ENCODE data around the gene CLMN.

CLMN gene

GRCh38 chr14:95320078-95320895 lies 579 bp upstream of the CLMN start:
- no peak for DNase-seq (ENCODE audit: low read depth)

DNA sequence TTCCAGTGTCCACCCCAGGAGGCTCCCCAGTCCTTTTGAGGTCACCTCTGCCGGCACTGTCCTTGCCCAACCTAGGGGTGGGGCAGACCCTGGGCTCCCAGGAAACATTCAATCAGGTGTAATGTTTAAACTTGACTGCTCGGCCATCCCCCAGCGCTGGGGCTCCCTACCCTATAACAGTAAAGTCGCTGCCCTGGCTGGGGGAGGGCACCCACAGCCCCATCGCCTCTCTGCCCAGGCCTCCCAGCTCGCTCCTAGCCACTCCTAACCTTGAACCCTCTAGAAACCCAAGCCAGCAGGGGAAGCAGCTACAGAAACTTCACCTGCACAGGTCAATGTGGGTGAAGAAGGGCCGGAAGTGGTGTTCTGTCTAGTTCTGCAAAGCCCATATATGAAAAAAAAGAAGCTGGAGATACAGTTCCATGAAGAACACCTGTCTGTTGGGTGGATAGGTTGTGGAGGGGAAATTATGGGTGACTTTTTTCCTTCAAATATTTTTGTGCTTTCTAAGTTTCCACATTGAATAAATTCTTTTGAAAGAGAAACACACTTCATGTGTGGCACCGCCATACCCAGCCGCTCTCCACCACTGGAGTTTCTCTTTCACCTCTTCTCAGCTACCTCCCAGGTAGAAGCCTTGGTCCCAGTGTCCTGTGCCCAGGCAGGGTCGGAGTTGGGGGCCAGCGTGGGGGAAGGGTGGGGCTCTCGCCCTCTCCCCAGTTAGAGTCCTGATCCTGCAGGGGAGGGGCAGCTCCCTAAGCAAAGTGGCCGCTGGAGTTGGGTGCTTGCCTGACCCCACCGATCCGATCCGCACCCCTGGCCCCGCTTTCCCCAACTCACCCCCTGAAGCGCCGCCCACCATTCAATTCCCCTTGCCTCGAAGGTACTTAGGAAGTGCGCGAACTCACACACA lies 1.1 kb downstream of the CLMN start:
- no peak for DNase-seq (ENCODE audit: low read depth)

DNA sequence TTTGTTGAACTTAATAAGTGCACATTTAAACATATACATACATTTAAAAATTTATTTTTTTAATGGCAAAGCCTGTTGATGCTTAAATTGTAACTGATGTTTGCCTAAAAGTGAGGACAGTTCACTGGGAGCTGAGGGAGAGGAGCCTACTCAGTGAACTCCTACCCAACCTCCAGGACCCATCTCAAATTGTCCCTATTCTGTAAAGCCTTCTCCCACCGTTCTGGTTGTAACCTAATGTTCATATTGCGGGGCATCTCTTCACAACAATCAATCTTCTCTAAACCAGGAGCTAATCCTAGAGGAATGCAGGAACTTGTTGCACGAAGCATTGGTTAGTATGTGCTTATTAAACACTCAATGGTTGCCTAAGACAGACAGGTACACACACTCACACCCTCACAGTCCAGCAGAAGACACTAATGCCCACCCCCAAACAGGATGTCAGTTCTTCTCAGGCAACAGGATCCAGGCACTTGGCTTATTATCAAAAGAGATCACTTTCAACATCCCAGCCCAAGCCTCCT lies 1.8 kb downstream of the CLMN start:
- no peak for DNase-seq (ENCODE audit: low read depth)

DNA sequence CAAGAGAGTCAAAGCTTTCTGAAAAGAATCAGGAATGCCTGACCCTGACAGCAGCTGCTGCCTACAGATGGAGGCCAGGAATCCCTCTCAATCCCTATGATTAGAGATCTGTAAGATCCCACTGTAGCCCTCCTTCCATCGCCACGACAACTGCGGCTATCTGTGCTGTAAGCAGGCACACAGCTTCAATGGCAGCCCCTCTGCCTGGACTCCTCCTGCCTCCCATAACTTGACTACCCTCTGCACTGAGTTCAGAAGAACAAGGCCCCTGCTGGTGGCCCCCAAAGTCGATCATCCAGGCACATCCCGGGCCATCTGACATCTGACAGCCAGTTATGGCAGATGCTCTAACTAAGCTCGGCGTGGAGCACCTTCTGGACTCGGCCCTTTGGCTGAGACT lies 2.9 kb downstream of the CLMN start:
- DNase-seq (ENCODE audit: low read depth): no peak

DNA sequence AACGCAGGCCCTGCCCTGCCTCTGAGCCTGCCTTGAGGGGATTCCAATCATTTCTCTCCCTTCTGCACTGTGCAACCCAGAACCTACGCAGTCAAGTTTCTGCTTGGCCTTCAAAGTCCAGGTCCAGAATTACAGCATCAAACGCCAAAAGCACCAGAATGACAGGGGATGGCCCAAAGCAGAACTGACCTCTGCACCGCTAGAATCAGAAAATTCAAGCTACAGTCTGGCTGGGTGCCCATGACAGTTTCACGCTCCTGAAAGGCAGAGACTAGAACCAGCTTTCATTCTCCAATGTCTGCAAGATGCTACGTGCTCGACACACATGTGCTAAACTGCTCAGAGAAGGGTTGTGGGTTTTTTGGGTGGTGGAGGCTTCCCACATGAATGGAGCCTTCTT lies 4.1 kb downstream of the CLMN start:
- no peak for DNase-seq (ENCODE audit: low read depth)

- no peak for DNase-seq (ENCODE audit: low read depth)
Measured at GRCh38 chr14:95315156-95315555, 4.6 kb downstream of the CLMN start.

GRCh38 chr14:95314609-95315008 lies 5.1 kb downstream of the CLMN start:
- no peak for DNase-seq (ENCODE audit: low read depth)

DNA sequence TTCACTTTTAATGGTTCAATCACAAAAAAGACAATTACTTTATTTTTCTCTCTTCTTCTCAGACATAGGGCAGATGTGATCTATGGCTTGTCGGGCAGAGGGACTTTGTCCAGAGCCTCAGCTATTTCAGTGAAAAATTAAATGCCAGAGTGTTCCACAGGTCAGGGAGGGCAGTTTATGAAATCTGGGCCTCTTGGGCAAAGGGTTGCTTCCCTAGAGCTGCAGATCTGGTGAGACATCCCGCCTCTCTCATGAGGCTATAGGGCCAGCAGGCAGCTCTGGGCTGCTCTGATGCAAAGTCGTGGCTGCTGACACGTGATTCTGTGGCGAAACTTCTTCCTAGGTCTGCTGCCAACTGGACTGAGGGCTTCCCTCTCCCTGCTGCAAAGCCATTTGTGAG lies 6.0 kb downstream of the CLMN start:
- no peak for DNase-seq (ENCODE audit: low read depth)

DNA sequence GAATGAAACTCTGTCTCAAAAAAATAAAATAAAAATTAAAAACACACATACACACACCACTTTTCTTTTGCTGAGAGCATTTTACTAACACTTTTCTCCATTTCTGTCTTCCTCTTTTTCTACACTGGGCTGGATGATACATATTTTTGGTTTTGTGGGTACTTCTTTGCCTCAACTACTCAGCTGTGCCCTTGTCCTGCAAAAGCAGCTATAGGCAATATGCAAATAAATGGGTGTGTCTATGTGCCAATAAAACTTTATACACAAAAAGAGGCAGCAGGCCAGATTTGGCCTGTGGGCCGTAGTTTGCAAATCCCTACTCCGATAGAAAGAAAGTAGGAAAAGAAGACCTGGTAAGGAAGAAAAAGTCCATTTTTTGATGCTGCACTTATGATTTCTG lies 6.5 kb downstream of the CLMN start:
- DNase-seq (ENCODE audit: low read depth): no peak

GRCh38 chr14:95312311-95312710 lies 7.4 kb downstream of the CLMN start:
- no peak for DNase-seq (ENCODE audit: low read depth)

DNA sequence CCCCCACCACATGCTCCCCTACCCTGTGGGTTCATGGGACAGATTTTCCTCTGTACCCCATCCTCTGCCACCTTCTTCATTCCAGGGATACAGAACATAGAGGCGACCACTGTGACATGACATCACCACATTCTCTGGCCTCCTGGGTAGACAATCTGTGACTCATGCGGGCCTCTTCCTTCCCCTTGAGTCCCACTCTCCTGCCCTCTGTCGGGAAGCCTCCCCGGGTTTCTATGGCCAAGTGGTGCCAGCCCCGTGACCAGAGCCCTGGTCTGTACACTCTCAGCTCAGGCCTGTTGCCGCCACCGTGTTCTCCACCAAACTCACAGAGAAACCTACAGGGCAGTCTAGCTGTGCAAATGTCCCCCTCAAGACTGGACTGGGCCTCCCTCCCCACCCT lies 8.0 kb downstream of the CLMN start:
- no peak for DNase-seq (ENCODE audit: low read depth)

GRCh38 chr14:95310635-95311380 lies 8.9 kb downstream of the CLMN start:
- DNase-seq (ENCODE audit: low read depth): no peak

DNA sequence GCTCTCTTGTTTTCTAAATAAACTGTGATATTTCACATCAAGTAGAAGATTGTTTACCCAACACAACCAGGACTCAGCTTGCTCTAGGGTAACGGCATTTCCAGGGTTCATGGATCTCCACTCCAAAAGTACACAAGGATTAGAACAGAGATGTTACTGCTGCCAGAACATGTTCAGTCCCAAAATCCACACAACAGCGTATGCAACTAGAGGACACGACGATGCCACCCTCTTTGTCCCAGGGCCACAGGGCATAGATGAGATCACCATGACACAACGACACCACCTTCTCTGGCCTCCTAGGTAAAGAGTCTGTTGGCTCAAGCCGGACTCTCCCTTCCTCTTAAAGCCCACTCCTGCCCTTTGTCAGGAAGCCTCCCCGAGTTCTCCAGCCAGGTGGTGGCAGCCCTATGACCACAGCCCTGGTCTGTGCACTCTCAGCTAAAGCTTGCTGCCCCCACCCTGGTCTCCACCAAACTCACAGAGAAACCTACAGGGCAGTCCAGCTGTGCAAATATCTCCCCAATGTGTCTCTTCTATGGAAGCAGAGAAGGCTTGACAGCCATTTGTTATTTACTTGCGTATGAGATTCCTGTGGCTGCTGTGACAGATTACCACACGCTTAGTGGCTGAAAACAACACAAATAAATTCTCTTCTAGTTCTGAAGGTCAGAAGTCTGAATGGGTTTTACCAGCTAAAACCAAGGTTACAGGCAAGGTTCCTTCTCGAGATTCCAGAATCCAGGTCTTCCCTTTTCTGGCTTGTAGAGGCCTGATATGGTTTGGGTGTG lies 10.3 kb downstream of the CLMN start:
- DNase-seq (ENCODE audit: low read depth): no peak

DNA sequence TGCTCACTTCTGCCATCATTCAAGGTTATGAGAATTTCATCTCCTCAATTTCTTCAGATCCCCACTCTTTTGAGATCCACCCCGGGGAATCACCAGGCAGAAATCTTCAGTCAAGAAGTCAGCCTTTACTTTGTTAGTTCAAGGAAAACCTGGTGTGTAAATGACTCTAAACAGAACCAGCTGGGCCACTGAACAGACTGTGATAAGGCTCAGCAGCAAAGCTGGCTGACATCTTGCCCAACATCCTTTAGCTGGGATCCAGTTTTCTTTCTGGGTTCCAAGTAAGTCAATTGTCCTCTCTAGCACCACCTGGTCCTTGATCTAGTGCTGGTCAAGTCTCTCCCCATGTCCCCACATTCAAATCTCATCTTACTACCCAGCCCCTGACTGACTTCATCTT lies 11.6 kb downstream of the CLMN start:
- no peak for DNase-seq (ENCODE audit: low read depth)

DNA sequence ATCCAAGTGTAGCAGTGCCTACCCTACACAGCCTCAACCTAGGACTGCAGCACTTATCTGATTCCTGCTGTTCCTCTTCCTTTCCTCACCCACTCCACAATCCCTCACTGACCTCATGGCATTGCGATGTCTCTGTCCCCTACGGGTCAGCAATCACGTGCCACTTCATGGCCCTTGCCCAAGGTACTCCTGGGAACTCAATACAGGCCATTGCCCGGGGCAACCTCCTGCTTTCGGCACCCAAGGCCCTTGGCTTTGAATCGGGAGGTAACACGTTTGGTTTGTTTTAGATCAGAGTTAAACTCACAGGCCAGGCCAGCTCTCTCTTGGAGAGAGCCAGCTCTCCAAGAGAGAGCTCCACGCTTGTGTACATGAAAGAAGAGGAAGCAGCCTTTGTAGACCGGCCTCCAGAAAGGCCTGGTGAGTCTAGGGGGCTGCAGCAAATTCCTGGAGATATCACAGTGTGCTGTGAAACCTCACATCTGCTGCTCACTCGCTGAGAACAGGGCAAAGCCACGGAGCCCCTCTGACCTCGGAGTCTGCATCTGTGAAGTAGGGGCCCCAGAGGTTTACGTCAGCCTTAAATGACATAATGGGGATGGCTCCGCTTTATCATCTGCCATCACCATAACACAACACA lies 12.2 kb downstream of the CLMN start:
- DNase-seq (ENCODE audit: low read depth): no peak

GRCh38 chr14:95305940-95306339 lies 13.8 kb downstream of the CLMN start:
- no peak for DNase-seq (ENCODE audit: low read depth)

DNA sequence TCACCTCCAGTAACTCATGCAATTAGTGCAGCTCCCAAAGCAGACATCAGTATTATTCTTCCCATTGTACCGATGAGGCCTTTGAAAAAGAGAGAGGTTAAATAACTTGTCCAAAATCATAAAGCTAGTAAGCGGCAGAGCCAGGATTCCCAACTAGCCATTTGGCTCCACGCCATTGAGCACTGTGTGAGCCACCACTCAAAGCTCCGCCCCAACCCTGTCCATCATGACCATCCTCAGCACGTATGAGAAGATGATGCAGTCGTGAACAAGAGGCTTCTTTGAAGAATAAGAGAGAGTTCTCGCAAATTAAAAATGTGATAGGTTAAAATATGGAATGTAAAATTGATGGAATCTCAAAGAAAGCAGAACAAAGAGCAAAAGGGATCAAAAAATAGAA lies 14.6 kb downstream of the CLMN start:
- DNase-seq (ENCODE audit: low read depth): no peak

DNA sequence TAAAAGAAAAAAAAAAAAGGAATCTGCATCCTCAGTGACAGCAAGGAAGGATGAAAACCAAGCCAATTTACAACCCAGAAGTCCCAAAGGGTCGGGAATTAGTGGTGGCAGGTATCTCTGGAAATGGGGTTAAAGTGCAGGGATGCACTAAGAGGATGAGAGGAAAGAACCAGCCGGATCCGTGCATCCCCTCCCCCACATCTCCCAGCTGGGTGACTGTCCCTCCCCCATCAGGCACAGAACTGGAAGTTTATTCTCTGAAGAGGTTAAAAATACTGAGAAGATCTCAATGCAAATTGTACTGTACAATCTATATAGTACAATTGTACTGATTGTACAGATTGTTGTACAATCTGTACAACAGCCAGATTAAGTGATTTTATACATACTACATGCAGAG lies 15.4 kb downstream of the CLMN start:
- DNase-seq (ENCODE audit: low read depth): no peak

GRCh38 chr14:95303552-95303951 lies 16.2 kb downstream of the CLMN start:
- DNase-seq (ENCODE audit: low read depth): no peak

GRCh38 chr14:95302667-95303506 lies 16.8 kb downstream of the CLMN start:
- DNase-seq (ENCODE audit: low read depth): no peak
